Endothelial cell of umbilical vein (primary cell): ENCODE data around the gene GPR34. TPM values are rescaled to one million over a fixed set of nuclear protein-coding genes. Genes with fewer than 3 reads are reported as not detected.
A peak's percentile ranks its signal among the peaks of the same experiment; 100 is the strongest.

Source experiments
- BruUV-seq: library from RNA; stranded (reverse); fragments of 400-500 nt; replicated peaks from 2 replicates; lab custom pipeline; 2021; lab: Mats Ljungman, UMichigan
- CTCF ChIA-PET: fragments of 300-600, 350-600 bp; sonication (Branson Sonifier 250); formaldehyde crosslinking; loops from one replicate; lab custom pipeline; 2021; ENCODE audit warnings: antibody characterized with exemption, inconsistent platforms; lab: Charles Lee
- POLR2A ChIA-PET: fragments of 300-600, 350-600 bp; sonication (Branson Sonifier 250); formaldehyde crosslinking; loops from one replicate; lab custom pipeline; 2021; ENCODE audit warnings: antibody characterized with exemption, inconsistent platforms; lab: Charles Lee
- DNase-seq: peaks from one replicate; pipeline ENCODE4 v3.0.0-alpha.2; 2011; ENCODE audit warnings: low read depth, low spot score
- FAIRE-seq: peaks from 2 replicates; lab custom pipeline; 2011; peaks lifted over from hg19 to GRCh38; lab: Jason Lieb, UNC
- H2AFZ ChIP-seq: 2 replicates; pipeline ENCODE4 v1.6.0; 2012; ENCODE audit warnings: low read depth, low read length, control low read depth, inconsistent platforms
- H3K27ac ChIP-seq: 2 replicates; pipeline ENCODE4 v1.5.1; 2011; ENCODE audit warnings: low read depth, mild to moderate bottlenecking, control low read depth, low read length, moderate library complexity; ENCODE audit not compliant: insufficient read depth
- H3K27me3 ChIP-seq, 2 experiments: 2 replicates each; pipeline versions ENCODE4 v1.6.0 to v1.6.1; 2011; ENCODE audit warnings: low read length in 2 of 2, mixed read lengths in 1 of 2; ENCODE audit not compliant: control insufficient read depth in 2 of 2, insufficient read depth in 2 of 2
- H3K36me3 ChIP-seq, 2 experiments: 2 replicates in 1 of 2; 3 replicates in 1 of 2; pipeline ENCODE4 v1.5.1; 2011; ENCODE audit warnings: low read length in 2 of 2, mild to moderate bottlenecking in 1 of 2, moderate library complexity in 1 of 2; ENCODE audit not compliant: control insufficient read depth in 2 of 2, insufficient read depth in 2 of 2; ENCODE audit errors: extremely low read depth in 1 of 2
- H3K4me1 ChIP-seq: 3 replicates; pipeline ENCODE4 v1.5.1; 2011; ENCODE audit warnings: mild to moderate bottlenecking, low read length; ENCODE audit not compliant: control insufficient read depth, insufficient read depth; ENCODE audit errors: extremely low read depth
- H3K4me2 ChIP-seq: 2 replicates; pipeline ENCODE4 v1.6.1; 2011; ENCODE audit warnings: low read length, control low read depth, mixed read lengths; ENCODE audit not compliant: insufficient read depth
- H3K4me3 ChIP-seq, 3 experiments: fragments of 200-600 bp in 1 of 3; sonication (generic), shearing (Covaris generic) in 1 of 3; replicated peaks in 1 of 3; 2 replicates each; pipeline ENCODE4 v1.5.1; 2011 to 2016; ENCODE audit warnings: control low read depth in 3 of 3, low read length in 3 of 3, mild to moderate bottlenecking in 2 of 3, inconsistent platforms in 1 of 3, low read depth in 1 of 3, moderate library complexity in 1 of 3; ENCODE audit not compliant: insufficient read depth in 1 of 3
- H3K79me2 ChIP-seq: 2 replicates; pipeline ENCODE4 v1.6.0; 2012; ENCODE audit warnings: low read length, inconsistent platforms; ENCODE audit not compliant: control insufficient read depth, insufficient read depth
- H3K9ac ChIP-seq: replicated peaks from 2 replicates; pipeline ENCODE3; 2011; ENCODE audit warnings: low read length, control low read depth; ENCODE audit not compliant: insufficient read depth; ENCODE audit errors: extremely low read depth
- H3K9me1 ChIP-seq: replicated peaks from 3 replicates; pipeline ENCODE4 v1.6.0; 2011; ENCODE audit warnings: mild to moderate bottlenecking, low read length; ENCODE audit not compliant: control insufficient read depth, insufficient read depth; ENCODE audit errors: extremely low read depth
- H3K9me3 ChIP-seq: replicated peaks from 2 replicates; pipeline ENCODE4 v1.5.1; 2012; ENCODE audit warnings: low read length, inconsistent platforms; ENCODE audit not compliant: control insufficient read depth, insufficient read depth
- H4K20me1 ChIP-seq: replicated peaks from 2 replicates; pipeline ENCODE3; 2011; ENCODE audit warnings: mild to moderate bottlenecking, low read length; ENCODE audit not compliant: control insufficient read depth, insufficient read depth; ENCODE audit errors: extremely low read depth
- CTCF ChIP-seq, 2 donors: IDR thresholded peaks; 1 replicate in 1 of 2; 2 replicates in 1 of 2; pipeline ENCODE4 v1.5.1; 2011; ENCODE audit warnings: low read length in 2 of 2, mild to moderate bottlenecking in 2 of 2, moderate library complexity in 2 of 2, control low read depth in 1 of 2, inconsistent platforms in 1 of 2, low read depth in 1 of 2; ENCODE audit not compliant: insufficient read depth in 1 of 2; ENCODE audit errors: extremely low read depth in 1 of 2
- EZH2 ChIP-seq: IDR thresholded peaks from 2 replicates; pipeline ENCODE4 v1.6.1; 2012; ENCODE audit warnings: borderline replicate concordance, low read depth, mild to moderate bottlenecking, moderate library complexity, low read length, inconsistent platforms; ENCODE audit not compliant: severe bottlenecking
- FOS ChIP-seq: IDR thresholded peaks from 2 replicates; pipeline ENCODE4 v1.6.1; 2011; ENCODE audit warnings: mild to moderate bottlenecking, low read length, moderate library complexity, borderline replicate concordance; ENCODE audit not compliant: insufficient read depth
- GATA2 ChIP-seq: IDR thresholded peaks from 2 replicates; pipeline ENCODE4 v1.7.0; 2011; ENCODE audit warnings: low read depth, mild to moderate bottlenecking, moderate library complexity, mixed read lengths, low read length; ENCODE audit not compliant: insufficient read length, insufficient read depth
- JUN ChIP-seq: IDR thresholded peaks from 2 replicates; pipeline ENCODE4 v1.6.1; 2011; ENCODE audit warnings: borderline replicate concordance, low read depth; ENCODE audit not compliant: insufficient read length, insufficient read depth
- MAX ChIP-seq: IDR thresholded peaks from 2 replicates; pipeline ENCODE4 v1.6.1; 2011; ENCODE audit not compliant: insufficient read depth, insufficient read length
- MYC ChIP-seq: IDR thresholded peaks from one replicate; pipeline ENCODE4 v1.6.1; 2011; ENCODE audit warnings: mild to moderate bottlenecking, low read depth, low read length
- POLR2A ChIP-seq: IDR thresholded peaks from 2 replicates; pipeline ENCODE4 v1.6.1; 2012; ENCODE audit warnings: low read depth, mild to moderate bottlenecking, control low read depth, low read length
- POLR2AphosphoS5 ChIP-seq: IDR thresholded peaks from 2 replicates; pipeline ENCODE4 v1.6.1; 2012; ENCODE audit warnings: low read depth, mild to moderate bottlenecking, control low read depth, low read length, moderate library complexity; ENCODE audit not compliant: insufficient read depth
- dilution Hi-C: fragments of 300-500 bp; cut with MboI; formaldehyde crosslinking; loops from one replicate; pipeline ENCODE4 v1.15.0; 2019; ENCODE audit warnings: low sequenced_read_pairs; ENCODE audit not compliant: extremely low pct_ligation_motif_present
- intact Hi-C: fragments of 100-400 bp; cut with micrococcal nuclease; formaldehyde crosslinking; loops from one replicate; pipeline ENCODE4 v1.10.0; 2022
- polyA plus RNA-seq, 4 experiments: library from polyadenylated mRNA; depleted of rRNA in 3 of 4; stranded (reverse) in 3 of 4; unstranded in 1 of 4; fragments of >200 nt; gene quantifications; 2 replicates each; pipeline versions ENCODE4 v1.2.1 to v1.2.3, GENCODE V29; 2011 to 2012; ENCODE audit warnings: missing spikeins in 1 of 4
- total RNA-seq: library from RNA; stranded (reverse); gene quantifications from 2 replicates; pipeline ENCODE4 v1.2.3, GENCODE V29; 2021

Gene GPR34
- total and polyA plus RNA-seq, 2 donors (not counting 3 experiments of a cell fraction or from before 2014, with no cell fraction given): not detected

GRCh38 chrX:41705042-41705441 is 16.3 kb downstream of the GPR34 start:
- H3K9me1 ChIP-seq: no peaks in the 10 kb centered on the region
- TF ChIP-seq JUN: no peak
- H2AFZ ChIP-seq: no peak overlapping the region
- no peak overlapping the region for H3K9ac ChIP-seq
- H3K4me1 ChIP-seq: no peaks in the 10 kb centered on the region
- H3K79me2 ChIP-seq: no peaks in the 10 kb centered on the region
- no peak for FAIRE-seq
- no peak overlapping the region for H3K27ac ChIP-seq
- no TSS peak for BruUV-seq
- DNase-seq: no peak
- ChIA-PET CTCF (interaction anchor here (1.5 kb wide), 1 partner anchor 40 kb away, joined by 3 read pairs; no protein-coding TSS in a partner anchor), POLR2A (no interaction called here)
- intact Hi-C loops (no loop called here), dilution Hi-C loops (no loop called here)
- H4K20me1 ChIP-seq: no peaks in the 10 kb centered on the region
- H3K27me3 ChIP-seq: no peaks in the 10 kb centered on the region
- H3K36me3 ChIP-seq: no peaks in the 10 kb centered on the region
- H3K4me2 ChIP-seq: no peak overlapping the region
- no peaks in the 10 kb centered on the region for H3K9me3 ChIP-seq
- no peak overlapping the region for H3K4me3 ChIP-seq

GRCh38 chrX:41705680-41706374 is 17.1 kb downstream of the GPR34 start:
- H3K79me2 ChIP-seq: no peaks in the 10 kb centered on the region
- no peak overlapping the region for H3K27ac ChIP-seq
- no peak overlapping the region for H3K9ac ChIP-seq
- TF ChIP-seq MAX (no peak), POLR2AphosphoS5 (no peak), CTCF (IDR thresholded peaks at IDR 0.05; ENCODE audit: extremely low read depth in 1 of 2, insufficient read depth in 1 of 2, low read depth in 1 of 2, low read length in 2 of 2) (no peak), GATA2 (no peak), POLR2A (no peak), EZH2 (no peak), FOS (no peak), MYC (no peak), JUN (no peak)
- no peak overlapping the region for H2AFZ ChIP-seq
- dilution Hi-C loops: no loop called here
- POLR2A ChIA-PET: no interaction called here
- H3K9me1 ChIP-seq: no peaks in the 10 kb centered on the region
- no TSS peak for BruUV-seq
- H3K4me2 ChIP-seq: no peak overlapping the region
- H3K9me3 ChIP-seq: no peaks in the 10 kb centered on the region
- no peaks in the 10 kb centered on the region for H3K27me3 ChIP-seq
- H4K20me1 ChIP-seq: no peaks in the 10 kb centered on the region
- CTCF ChIA-PET: interaction anchor here (1.5 kb wide), 1 partner anchor 39 kb away, joined by 3 read pairs; no protein-coding TSS in a partner anchor
- no peaks in the 10 kb centered on the region for H3K36me3 ChIP-seq
- FAIRE-seq (no peak), DNase-seq (peak; percentile 17)
- no peaks in the 10 kb centered on the region for H3K4me1 ChIP-seq
- intact Hi-C loops: no loop called here
- H3K4me3 ChIP-seq: no peak overlapping the region
